Stimulated activated CD8-positive, alpha-beta memory T cell treated with anti-CD3 and anti-CD28 coated beads, Interleukin-7, amount 100 ng/mL, for 48 hours (primary cell): ENCODE data around the gene NIPAL4.
"Not testable (repeated sequence)": the region's sequence is repeated elsewhere in the genome, so short reads cannot be mapped to it uniquely, and the experiment has no call there.

Experiments used
- DNase-seq, 2 donors: peaks; one replicate each; pipeline ENCODE4 v3.0.0-alpha.2; 2020; ENCODE audit warnings: low read depth in 1 of 2; ENCODE audit errors: extremely low read depth in 1 of 2

Gene NIPAL4

DNA sequence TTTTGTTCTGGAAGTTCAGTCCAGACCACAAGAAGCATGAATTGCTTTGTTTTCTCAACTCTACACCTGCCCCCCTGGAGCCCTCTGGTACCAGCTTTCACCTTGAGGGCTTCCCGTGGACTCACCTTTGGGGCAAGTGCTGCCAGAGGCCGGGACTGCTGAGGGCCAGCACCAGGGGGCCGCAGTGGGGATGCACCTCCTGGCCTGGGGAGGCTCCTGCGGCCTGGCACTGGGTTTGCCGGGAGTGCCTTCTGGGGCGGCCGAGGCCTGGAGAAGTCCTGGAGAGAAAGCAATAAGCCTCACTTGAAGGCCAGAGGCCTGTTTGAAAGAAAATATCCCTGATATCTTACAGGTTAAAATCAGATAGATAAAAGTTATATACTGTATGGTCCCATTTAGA, 21.7 kb downstream of the NIPAL4 start:
- no peak for DNase-seq

DNA sequence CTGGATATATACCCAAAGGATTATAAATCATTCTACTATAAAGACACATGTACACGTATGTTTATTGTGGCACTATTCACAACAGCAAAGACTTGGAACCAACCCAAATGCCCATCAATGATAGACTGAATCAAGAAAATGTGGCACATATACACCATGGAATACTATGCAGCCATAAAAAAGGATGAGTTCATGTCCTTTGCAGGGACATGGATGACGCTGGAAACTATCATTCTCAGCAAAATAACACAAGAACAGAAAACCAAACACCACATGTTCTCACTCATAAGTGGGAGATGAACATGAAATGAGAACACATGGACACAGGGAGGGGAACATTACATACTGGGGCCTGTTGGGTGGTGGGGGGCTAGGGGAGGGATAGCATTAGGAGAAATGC, 22.7 kb downstream of the NIPAL4 start:
- DNase-seq = not testable (repeated sequence)

GRCh38 chr5:157484768-157485167, 24.8 kb downstream of the NIPAL4 start:
- no peak for DNase-seq

DNA sequence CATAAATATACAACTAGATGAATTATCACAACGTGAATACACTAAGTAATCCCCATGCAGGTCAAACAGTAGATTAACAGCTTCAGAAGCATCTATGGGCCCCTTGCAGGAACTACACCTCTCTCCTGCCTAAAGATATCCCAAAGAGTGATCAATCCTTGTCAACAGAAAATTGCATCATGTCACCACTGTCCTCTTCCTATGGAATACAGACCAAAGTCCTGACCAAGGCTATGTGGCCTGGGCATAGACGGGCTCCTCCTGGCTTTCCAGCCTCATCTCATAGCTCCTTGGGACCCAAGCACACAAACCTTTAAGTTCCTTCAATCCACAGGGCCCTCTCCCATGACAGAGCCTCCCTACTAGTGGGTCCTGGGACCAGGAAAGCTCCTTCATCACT, 25.3 kb downstream of the NIPAL4 start:
- no peak for DNase-seq

GRCh38 chr5:157485811-157486210, 25.8 kb downstream of the NIPAL4 start:
- DNase-seq = no peak

GRCh38 chr5:157486221-157486681, 26.2 kb downstream of the NIPAL4 start:
- DNase-seq = no peak

- no peak for DNase-seq
Observed at GRCh38 chr5:157486861-157487260, 26.8 kb downstream of the NIPAL4 start.

DNA sequence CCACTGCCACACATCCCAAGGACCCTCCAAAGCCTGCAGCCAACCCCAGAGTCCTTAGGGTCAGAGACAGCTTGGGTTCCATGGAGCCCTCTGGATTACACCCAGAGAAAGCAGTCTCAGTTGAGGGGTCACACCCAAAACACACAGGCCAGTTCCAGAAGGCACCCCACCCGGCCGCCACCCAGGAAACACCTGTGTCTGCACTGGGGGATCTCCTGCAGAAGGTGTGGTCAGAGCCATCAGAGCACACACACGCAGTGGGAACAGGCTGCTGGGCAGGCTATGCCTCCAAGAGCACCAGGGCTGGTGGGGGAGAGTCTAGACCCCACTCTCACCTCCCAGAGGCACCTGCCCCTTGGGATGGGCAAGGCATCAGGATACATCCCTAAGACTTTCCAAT, 27.3 kb downstream of the NIPAL4 start:
- DNase-seq = no peak

- no peak for DNase-seq
Observed at GRCh38 chr5:157491471-157491995, 31.5 kb downstream of the NIPAL4 start.

DNA sequence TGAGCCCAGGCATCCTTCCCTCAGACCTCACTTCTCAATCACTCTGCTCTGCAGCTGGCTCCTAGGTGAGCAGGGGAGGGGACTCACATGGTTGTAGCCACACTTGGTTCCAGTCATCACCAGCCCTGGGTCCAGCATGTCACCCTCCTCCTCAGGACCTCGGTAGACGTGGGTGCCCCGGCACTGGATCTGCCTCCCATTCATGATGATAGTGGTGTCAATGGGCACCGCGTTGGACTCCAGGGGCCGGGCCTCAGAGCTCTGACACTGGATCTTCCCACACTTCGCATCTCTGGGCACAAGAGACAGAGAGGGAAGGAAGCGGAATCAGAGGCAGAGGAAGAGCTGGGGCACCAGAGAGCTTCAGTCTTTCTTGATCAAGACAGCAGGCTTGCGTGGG, 32.9 kb downstream of the NIPAL4 start:
- DNase-seq = no peak

DNA sequence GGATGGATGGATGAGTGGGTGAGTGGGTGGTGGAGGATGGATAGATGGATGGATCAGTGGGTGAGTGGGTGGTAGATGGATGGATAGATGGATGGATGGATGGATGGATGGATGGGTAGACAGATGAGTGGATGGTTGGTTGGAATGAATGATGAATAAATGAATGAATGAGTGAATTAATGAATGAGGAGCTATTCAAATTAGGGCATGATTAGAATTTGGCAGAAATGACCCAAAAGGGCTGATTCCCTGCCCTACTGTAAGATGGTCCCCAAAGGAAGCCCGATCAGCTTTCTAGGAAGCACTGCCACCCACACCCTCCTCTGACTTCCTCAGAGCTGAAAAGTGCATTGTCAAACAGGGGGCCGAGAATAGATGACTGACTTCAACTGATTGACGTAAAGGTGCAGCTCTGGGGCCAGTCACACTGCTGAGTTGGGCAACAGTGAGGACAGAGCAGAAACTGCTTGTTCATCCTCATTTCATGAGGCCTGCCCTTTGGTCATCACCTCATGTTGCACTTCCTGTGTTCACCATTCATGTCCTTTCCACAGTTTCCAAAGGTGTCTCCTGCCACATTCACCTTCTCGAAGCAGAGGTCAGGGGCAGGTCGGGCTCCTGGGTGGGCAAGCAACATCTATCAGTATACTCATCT, 34.3 kb downstream of the NIPAL4 start:
- no peak for DNase-seq

DNA sequence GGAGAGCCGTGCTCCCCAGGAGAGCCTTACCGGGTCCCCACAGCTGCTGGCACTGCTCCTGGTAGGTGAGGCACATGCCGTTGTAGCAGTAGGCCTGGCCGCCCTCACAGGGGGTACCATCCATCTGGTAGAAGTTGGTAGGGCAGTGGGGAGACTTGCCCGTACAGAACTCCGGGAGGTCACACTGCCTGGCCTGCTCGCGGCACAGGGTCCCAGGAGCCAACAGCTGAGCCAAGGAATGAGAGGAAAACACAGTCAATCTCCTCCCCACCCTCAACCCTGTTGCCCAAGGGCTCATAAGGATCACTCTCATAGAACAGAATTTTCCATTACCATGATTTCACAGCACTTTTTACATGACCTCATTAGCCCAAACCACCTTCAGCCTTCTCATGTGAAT, 36.9 kb downstream of the NIPAL4 start:
- DNase-seq = no peak

DNA sequence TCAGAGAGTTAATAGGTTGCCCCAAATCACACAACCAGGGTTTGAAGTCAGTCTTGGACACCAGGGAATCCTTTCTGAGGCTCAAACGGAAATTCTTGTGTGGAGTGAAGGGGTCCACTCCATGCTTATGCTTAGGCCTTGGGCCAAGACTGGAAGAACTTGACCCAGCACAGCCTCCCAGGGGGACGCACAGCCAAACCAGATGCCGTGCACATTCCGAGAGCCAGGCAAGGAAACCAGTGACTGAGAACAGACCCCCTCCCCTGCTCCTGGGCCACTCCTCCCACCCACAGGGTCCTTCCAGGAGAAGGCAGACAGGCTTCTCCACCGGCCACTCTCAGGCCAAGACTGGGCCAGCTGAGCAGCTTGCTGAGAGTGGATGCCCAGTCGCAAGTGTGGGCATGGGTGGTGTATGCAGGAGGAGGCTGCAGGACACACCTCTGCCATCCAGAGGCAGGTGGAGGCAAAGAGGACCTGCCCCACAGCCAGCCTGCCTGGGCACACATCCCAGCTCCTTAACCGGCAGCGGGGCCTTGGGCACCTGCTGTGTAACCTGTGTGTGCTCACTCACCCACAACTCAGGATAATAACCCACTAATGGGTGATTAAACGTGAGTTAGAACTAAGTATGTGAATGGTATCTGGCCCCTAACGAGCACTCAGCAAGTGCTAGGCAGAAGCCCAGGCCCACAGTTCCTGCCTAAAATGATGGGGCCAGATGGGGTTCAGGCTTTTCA, 38.0 kb downstream of the NIPAL4 start:
- no peak for DNase-seq

GRCh38 chr5:157502143-157502647, 42.2 kb downstream of the NIPAL4 start:
- no peak for DNase-seq

DNA sequence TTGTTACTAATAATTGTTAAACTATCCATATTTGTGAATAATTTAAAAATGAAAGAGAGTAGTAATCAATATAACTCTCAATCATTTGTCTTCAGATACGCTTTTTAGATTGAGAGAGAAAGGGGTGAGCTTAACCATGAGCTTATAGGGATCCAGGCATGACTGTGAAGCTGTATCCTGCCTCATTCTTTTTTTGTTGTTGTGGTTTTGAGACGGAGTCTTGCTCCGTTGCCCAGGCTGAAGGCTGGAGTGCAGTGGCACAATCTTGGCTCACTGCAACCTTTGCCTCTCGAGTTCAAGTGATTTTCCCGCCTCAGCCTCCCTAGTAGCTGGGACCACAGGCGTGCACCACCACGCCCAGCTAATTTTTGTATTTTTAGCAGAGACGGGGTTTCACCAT, 44.0 kb downstream of the NIPAL4 start:
- no peak for DNase-seq

DNA sequence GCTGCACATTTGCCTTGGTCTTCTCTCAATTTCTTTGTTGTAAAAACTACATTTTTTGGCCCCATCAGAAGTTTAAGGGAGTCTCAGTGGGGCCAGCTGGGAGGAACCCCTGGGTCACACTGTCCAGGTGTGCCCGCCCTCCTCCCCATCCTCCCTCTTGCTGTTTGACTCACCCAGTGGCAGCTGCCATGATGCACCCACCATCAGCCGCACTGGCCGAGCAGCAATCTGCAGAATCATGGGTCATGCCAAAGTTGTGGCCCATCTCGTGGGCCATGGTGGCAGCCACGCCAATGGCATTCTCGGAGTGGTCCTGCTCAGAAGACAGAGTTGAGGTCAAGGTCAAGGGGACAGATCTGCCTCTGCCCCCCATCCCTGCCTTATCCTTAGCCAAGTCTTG, 45.5 kb downstream of the NIPAL4 start:
- no peak for DNase-seq

- DNase-seq = no peak
Observed at GRCh38 chr5:157506066-157506590, 46.1 kb downstream of the NIPAL4 start.

GRCh38 chr5:157506981-157507780, 47.2 kb downstream of the NIPAL4 start:
- no peak for DNase-seq

- no peak for DNase-seq
Observed at GRCh38 chr5:157509093-157509492, 49.1 kb downstream of the NIPAL4 start.

GRCh38 chr5:157509587-157509986, 49.6 kb downstream of the NIPAL4 start:
- no peak for DNase-seq

DNA sequence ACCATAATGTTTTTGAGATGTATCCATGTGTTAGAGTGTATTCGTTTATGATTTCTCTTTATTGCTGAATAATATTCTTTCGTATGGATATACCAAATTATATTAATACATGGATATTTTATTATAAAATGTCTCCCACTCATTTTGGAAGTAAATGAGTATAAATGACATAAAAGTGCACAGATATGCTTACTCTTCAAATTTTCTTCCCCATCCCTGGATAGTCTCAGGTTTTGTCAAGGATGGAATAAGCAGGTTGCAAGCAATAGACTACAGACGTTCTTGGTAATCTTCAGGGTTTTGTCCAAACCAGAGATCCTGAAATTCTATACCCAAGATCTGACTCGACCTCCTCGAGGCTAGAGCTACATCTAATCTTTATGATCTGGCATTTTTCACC, 50.7 kb downstream of the NIPAL4 start:
- DNase-seq = no peak
